ENCODE data around the gene AP1G2.

DNA sequence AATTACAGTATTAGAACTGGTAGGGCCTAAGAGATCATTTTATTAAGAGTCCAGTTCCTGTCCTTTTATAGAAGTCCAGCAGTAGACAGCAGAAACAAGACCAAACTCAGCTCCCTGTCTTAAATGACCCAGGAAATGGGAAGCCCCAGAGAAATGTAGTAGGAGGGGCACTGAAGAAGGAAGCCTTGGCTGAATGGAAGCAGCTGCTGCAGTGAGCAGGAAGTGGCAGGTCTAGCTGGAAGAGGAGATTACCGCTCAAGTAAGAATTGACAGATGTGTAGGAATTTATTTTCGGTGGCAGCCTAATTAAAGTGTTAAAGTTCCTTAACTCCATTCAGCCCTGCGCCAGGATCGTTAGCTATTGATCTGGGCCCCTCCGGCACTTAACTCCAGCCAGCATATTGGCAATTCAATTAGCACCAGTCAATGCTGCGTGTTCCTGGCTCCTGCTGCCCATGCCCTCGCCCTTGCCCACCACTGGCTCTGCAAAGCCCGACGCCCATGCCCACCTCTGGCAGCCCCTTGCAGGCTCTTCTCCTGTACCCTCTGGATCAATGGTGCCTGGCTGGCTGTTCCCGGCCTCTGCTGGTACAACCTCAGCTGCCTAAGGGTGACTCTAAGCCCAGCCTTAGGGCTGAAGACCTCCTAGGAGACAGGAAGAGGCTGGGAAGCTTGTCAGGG is 37.1 kb downstream of the AP1G2 start:
- TF ChIP-seq, protein P1, sequence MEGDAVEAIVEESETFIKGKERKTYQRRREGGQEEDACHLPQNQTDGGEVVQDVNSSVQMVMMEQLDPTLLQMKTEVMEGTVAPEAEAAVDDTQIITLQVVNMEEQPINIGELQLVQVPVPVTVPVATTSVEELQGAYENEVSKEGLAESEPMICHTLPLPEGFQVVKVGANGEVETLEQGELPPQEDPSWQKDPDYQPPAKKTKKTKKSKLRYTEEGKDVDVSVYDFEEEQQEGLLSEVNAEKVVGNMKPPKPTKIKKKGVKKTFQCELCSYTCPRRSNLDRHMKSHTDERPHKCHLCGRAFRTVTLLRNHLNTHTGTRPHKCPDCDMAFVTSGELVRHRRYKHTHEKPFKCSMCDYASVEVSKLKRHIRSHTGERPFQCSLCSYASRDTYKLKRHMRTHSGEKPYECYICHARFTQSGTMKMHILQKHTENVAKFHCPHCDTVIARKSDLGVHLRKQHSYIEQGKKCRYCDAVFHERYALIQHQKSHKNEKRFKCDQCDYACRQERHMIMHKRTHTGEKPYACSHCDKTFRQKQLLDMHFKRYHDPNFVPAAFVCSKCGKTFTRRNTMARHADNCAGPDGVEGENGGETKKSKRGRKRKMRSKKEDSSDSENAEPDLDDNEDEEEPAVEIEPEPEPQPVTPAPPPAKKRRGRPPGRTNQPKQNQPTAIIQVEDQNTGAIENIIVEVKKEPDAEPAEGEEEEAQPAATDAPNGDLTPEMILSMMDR (IDR thresholded peaks at IDR 0.05): no peak
- no peak for TF ChIP-seq POLR2A (IDR thresholded peaks at IDR 0.05)

All from body of pancreas (tissue), 4 donors.